NCI-H1417 (cell line): ENCODE results near the gene CFAP299.
"Not testable (repeated sequence)": the region's sequence is repeated elsewhere in the genome, so short reads cannot be mapped to it uniquely, and the experiment has no call there.

Experiments
- DNase-seq, 3 experiments: peaks; one replicate each; lab custom pipeline; 2025; lab: John Stamatoyannopoulos, UW

The CFAP299 gene

GRCh38 chr4:80608281-80608980 is 272.9 kb downstream of the CFAP299 start:
- DNase-seq = no peak

- peak in 1 of 3 experiments; percentile 45 for DNase-seq
Measured at GRCh38 chr4:80610199-80610598, 274.7 kb downstream of the CFAP299 start.

GRCh38 chr4:80610845-80611677 is 275.5 kb downstream of the CFAP299 start:
- peak; percentile 5 to 99 (median 64) for DNase-seq

- DNase-seq = no peak
Measured at GRCh38 chr4:80611678-80611979, 276.1 kb downstream of the CFAP299 start.

GRCh38 chr4:80613470-80613869 is 277.9 kb downstream of the CFAP299 start:
- peak in 1 of 3 experiments; percentile 48 for DNase-seq

- peak in 1 of 3 experiments; percentile 32 for DNase-seq
Measured at GRCh38 chr4:80614319-80614718, 278.8 kb downstream of the CFAP299 start.

- DNase-seq = peak in 1 of 3 experiments; percentile 21
Measured at GRCh38 chr4:80615099-80615498, 279.6 kb downstream of the CFAP299 start.

- DNase-seq = peak in 2 of 3 experiments; percentile 16 to 29
Measured at GRCh38 chr4:80619070-80619674, 283.6 kb downstream of the CFAP299 start.

- DNase-seq = no peak
Measured at GRCh38 chr4:80631861-80632260, 296.3 kb downstream of the CFAP299 start.

GRCh38 chr4:80637190-80637589 is 301.7 kb downstream of the CFAP299 start:
- no peak for DNase-seq

GRCh38 chr4:80646061-80646460 is 310.5 kb downstream of the CFAP299 start:
- DNase-seq = no peak

- DNase-seq = peak in 1 of 3 experiments; percentile 4
Measured at GRCh38 chr4:80655662-80656061, 320.1 kb downstream of the CFAP299 start.

GRCh38 chr4:80670118-80670517 is 334.6 kb downstream of the CFAP299 start:
- not testable (repeated sequence) for DNase-seq

- DNase-seq = peak in 1 of 3 experiments; percentile 36
Measured at GRCh38 chr4:80678413-80678812, 342.9 kb downstream of the CFAP299 start.

- DNase-seq = no peak
Measured at GRCh38 chr4:80680934-80681333, 345.4 kb downstream of the CFAP299 start.

GRCh38 chr4:80685214-80685613 is 349.7 kb downstream of the CFAP299 start:
- peak in 1 of 3 experiments; percentile 11 for DNase-seq

GRCh38 chr4:80687736-80688135 is 352.2 kb downstream of the CFAP299 start:
- not testable (repeated sequence) for DNase-seq

GRCh38 chr4:80694171-80694570 is 358.6 kb downstream of the CFAP299 start:
- DNase-seq = peak in 1 of 3 experiments; percentile 31

- no peak for DNase-seq
Measured at GRCh38 chr4:80705311-80705710, 369.8 kb downstream of the CFAP299 start.

- DNase-seq = no peak
Measured at GRCh38 chr4:80709082-80709869, 373.7 kb downstream of the CFAP299 start.

GRCh38 chr4:80710748-80711451 is 375.4 kb downstream of the CFAP299 start:
- DNase-seq = no peak
